Colon (tissue), 2 donors: ENCODE results near the gene SLC35F4.
"Not testable (repeated sequence)": the region's sequence is repeated elsewhere in the genome, so short reads cannot be mapped to it uniquely, and the experiment has no call there.

Experiments
- FAIRE-seq: peaks from 2 replicates; lab custom pipeline; 2012; peaks lifted over from hg19 to GRCh38; lab: Jason Lieb, UNC
- donor health status: control.
- donor health status: control.

SLC35F4 gene

GRCh38 chr14:57796556-57796955, 69.3 kb downstream of the SLC35F4 start:
- no peak for FAIRE-seq

- FAIRE-seq, result no peak
Measured at GRCh38 chr14:57785058-57785457, 80.8 kb downstream of the SLC35F4 start.

GRCh38 chr14:57771801-57772200, 94.1 kb downstream of the SLC35F4 start:
- FAIRE-seq, result no peak

GRCh38 chr14:57769863-57770523, 95.9 kb downstream of the SLC35F4 start:
- FAIRE-seq, result no peak

GRCh38 chr14:57761800-57762199, 104.1 kb downstream of the SLC35F4 start:
- no peak for FAIRE-seq

- no peak for FAIRE-seq
Measured at GRCh38 chr14:57760896-57761295, 105.0 kb downstream of the SLC35F4 start.

GRCh38 chr14:57755018-57755521, 110.8 kb downstream of the SLC35F4 start:
- FAIRE-seq, result no peak

GRCh38 chr14:57754527-57754926, 111.4 kb downstream of the SLC35F4 start:
- no peak for FAIRE-seq

- FAIRE-seq, result no peak
Measured at GRCh38 chr14:57753821-57754220, 112.1 kb downstream of the SLC35F4 start.

- not testable (repeated sequence) for FAIRE-seq
Measured at GRCh38 chr14:57752142-57752695, 113.7 kb downstream of the SLC35F4 start.

- no peak for FAIRE-seq
Measured at GRCh38 chr14:57751400-57751799, 114.5 kb downstream of the SLC35F4 start.

- no peak for FAIRE-seq
Measured at GRCh38 chr14:57749267-57749666, 116.6 kb downstream of the SLC35F4 start.

- FAIRE-seq, result no peak
Measured at GRCh38 chr14:57748279-57748678, 117.6 kb downstream of the SLC35F4 start.

GRCh38 chr14:57747036-57747435, 118.9 kb downstream of the SLC35F4 start:
- no peak for FAIRE-seq

- no peak for FAIRE-seq
Measured at GRCh38 chr14:57746563-57746962, 119.3 kb downstream of the SLC35F4 start.

- no peak for FAIRE-seq
Measured at GRCh38 chr14:57739516-57739915, 126.4 kb downstream of the SLC35F4 start.

GRCh38 chr14:57737598-57737997, 128.3 kb downstream of the SLC35F4 start:
- no peak for FAIRE-seq

GRCh38 chr14:57736391-57736790, 129.5 kb downstream of the SLC35F4 start:
- no peak for FAIRE-seq

- FAIRE-seq, result no peak
Measured at GRCh38 chr14:57735276-57735675, 130.6 kb downstream of the SLC35F4 start.

GRCh38 chr14:57732463-57733285, 133.2 kb downstream of the SLC35F4 start:
- FAIRE-seq, result no peak

- FAIRE-seq, result no peak
Measured at GRCh38 chr14:57729208-57730187, 136.4 kb downstream of the SLC35F4 start.
